Neural crest cell (in vitro differentiated cells): ENCODE data around the gene NHLRC2. TPM values are rescaled to one million over a fixed set of nuclear protein-coding genes. Genes with fewer than 3 reads are reported as not detected.
"Not testable (repeated sequence)": the region's sequence is repeated elsewhere in the genome, so short reads cannot be mapped to it uniquely, and the experiment has no call there.

Source experiments
- DNase-seq: peaks from one replicate; pipeline ENCODE4 v3.0.0; 2021; ENCODE audit warnings: low read depth, mixed read lengths, low spot score
- H3K27ac Mint-ChIP-seq: one replicate; pipeline ENCODE4 v1.8.0; 2021; ENCODE audit warnings: mild to moderate bottlenecking, mixed read lengths; ENCODE audit not compliant: unreplicated experiment
- H3K27me3 Mint-ChIP-seq: 2 replicates; pipeline ENCODE4 v1.8.0; 2021; ENCODE audit warnings: low read depth, mild to moderate bottlenecking, mixed read lengths
- H3K36me3 Mint-ChIP-seq: 2 replicates; pipeline ENCODE4 v1.8.0; 2021; ENCODE audit warnings: low read depth, mild to moderate bottlenecking, mixed read lengths
- H3K4me1 Mint-ChIP-seq: 2 replicates; pipeline ENCODE4 v1.8.0; 2021; ENCODE audit warnings: mixed read lengths
- H3K4me3 Mint-ChIP-seq: one replicate; pipeline ENCODE4 v1.8.0; 2021; ENCODE audit warnings: mild to moderate bottlenecking, mixed read lengths
- H3K9me3 Mint-ChIP-seq: 2 replicates; pipeline ENCODE4 v1.8.0; 2021; ENCODE audit warnings: mixed read lengths
- total RNA-seq: library from RNA; stranded (reverse); gene quantifications from 2 replicates; pipeline ENCODE4 v1.2.1, GENCODE V29; 2021
- TF ChIP-seq, protein P1 (sequence below): fragments of 200-600 bp; sonication (generic); conservative IDR thresholded peaks from 2 replicates; pipeline ENCODE4 v1.5.0; 2021; ENCODE audit warnings: antibody characterized with exemption, mild to moderate bottlenecking

The NHLRC2 gene
- total RNA-seq, 1 donor from 2014 or later, result 58.7 TPM

DNA sequence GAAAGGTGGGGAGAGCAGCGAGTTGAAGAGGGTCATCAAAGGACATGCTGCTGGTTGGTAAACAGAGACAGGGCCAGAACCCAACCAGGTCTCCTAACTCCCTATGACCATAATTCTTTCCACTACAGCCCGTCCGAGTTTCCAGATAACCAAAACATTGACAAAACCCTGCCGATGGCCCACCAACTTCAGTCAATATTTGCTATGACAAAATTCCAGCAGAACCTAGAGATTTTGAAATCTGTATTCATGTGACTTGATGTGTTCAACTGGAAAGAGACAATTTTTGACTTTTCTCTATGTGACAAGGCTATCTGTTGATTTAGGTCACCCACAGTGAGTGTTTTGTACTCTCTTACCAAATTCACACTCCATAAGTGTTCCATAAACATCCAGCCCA, 86.7 kb downstream of the NHLRC2 start:
- no peaks in the 10 kb centered on the region for H3K36me3 Mint-ChIP-seq

DNA sequence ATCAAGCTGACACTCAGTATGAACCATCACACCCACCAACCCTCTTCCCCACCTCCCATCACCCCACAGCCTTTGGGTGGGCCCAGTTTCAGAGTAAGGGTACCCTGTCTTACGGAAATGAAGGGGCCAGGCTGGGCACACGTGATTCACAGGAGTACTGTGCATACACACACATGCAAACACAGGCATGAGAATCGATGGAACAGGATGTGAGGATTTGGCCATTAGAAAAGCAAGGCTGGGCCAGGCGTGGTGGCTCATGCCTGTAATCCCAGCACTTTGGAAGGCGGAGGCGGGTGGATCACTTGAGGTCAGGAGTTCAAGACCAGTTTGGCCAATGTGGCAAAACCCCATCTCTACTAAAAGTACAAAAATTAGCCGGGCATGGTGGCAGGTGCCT, 88.7 kb downstream of the NHLRC2 start:
- H3K27ac Mint-ChIP-seq, H3K4me3 Mint-ChIP-seq, DNase-seq, H3K36me3 Mint-ChIP-seq, H3K9me3 Mint-ChIP-seq, H3K27me3 Mint-ChIP-seq: not testable (repeated sequence)
- peaks cover 12% of the 10 kb centered on the region for H3K4me1 Mint-ChIP-seq

More for the DNA sequence above, 86.7 kb downstream of the NHLRC2 start:
- Mint-ChIP-seq H3K9me3 (peaks cover 2% of the 10 kb centered on the region), H3K27ac (no peak overlapping the region), H3K4me3 (no peak overlapping the region), H3K4me1 (no peaks in the 10 kb centered on the region), H3K27me3 (no peaks in the 10 kb centered on the region)
- no peak for DNase-seq
- TF ChIP-seq, protein P1, sequence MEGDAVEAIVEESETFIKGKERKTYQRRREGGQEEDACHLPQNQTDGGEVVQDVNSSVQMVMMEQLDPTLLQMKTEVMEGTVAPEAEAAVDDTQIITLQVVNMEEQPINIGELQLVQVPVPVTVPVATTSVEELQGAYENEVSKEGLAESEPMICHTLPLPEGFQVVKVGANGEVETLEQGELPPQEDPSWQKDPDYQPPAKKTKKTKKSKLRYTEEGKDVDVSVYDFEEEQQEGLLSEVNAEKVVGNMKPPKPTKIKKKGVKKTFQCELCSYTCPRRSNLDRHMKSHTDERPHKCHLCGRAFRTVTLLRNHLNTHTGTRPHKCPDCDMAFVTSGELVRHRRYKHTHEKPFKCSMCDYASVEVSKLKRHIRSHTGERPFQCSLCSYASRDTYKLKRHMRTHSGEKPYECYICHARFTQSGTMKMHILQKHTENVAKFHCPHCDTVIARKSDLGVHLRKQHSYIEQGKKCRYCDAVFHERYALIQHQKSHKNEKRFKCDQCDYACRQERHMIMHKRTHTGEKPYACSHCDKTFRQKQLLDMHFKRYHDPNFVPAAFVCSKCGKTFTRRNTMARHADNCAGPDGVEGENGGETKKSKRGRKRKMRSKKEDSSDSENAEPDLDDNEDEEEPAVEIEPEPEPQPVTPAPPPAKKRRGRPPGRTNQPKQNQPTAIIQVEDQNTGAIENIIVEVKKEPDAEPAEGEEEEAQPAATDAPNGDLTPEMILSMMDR, result no peak

DNA sequence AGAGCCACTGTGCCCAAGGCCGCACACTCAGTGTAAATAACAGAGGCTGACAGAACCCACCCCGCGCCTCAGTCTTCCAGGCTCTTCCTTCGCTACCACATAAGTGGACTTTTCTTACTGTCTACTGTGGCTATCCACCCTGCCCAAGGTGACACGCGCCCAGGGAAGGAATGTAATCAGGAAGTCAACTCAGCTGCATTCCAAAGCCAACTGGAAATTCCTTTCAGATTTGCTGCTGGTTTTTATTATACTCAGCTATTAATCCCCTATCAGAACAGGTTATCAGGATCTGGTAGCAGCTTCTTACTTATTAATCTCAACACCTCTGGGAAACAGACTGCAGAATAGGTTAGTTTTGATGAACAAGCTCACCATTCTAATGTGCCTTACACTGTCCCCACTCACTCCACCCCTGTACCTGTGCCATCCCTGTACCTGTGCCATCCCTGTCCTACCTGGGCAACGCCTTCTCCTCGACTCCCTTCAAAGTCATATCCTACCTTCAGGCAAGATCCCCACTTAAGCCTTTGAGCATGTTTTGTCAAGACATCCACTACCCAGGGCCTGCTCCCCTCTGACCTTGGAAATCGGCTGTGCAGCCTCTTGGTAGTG, 90.7 kb downstream of the NHLRC2 start:
- Mint-ChIP-seq H3K9me3 (peaks cover 4% of the 10 kb centered on the region), H3K4me1 (peaks cover 12% of the 10 kb centered on the region), H3K36me3 (no peaks in the 10 kb centered on the region), H3K4me3 (no peak overlapping the region), H3K27ac (no peak overlapping the region), H3K27me3 (no peaks in the 10 kb centered on the region)
- TF ChIP-seq, protein P1, result no peak
- DNase-seq, result no peak

DNA sequence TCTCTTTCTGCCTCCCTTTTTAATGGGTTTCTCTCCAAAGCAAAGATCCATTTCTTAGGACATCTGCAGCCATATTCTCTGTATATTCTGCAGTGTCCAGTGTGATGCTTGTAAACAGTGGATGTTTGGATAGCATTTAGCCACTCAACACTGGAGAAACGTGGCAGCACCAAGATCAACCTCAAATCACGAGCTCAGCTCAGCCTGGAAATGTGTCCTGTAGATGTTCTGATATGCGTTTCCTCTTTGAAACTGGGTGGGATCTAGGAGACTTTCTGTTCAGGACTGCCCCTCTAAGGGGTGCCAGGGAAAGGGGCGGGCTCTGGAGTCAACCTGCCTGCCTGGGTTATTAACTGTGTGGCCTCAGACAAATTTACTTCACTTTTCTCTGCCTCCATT, 91.2 kb downstream of the NHLRC2 start:
- Mint-ChIP-seq H3K9me3 (peaks cover 8% of the 10 kb centered on the region), H3K4me3 (no peak overlapping the region), H3K36me3 (no peaks in the 10 kb centered on the region), H3K27me3 (no peaks in the 10 kb centered on the region), H3K4me1 (peaks cover 12% of the 10 kb centered on the region), H3K27ac (no peak overlapping the region)
- no peak for DNase-seq
- TF ChIP-seq, protein P1, result no peak

DNA sequence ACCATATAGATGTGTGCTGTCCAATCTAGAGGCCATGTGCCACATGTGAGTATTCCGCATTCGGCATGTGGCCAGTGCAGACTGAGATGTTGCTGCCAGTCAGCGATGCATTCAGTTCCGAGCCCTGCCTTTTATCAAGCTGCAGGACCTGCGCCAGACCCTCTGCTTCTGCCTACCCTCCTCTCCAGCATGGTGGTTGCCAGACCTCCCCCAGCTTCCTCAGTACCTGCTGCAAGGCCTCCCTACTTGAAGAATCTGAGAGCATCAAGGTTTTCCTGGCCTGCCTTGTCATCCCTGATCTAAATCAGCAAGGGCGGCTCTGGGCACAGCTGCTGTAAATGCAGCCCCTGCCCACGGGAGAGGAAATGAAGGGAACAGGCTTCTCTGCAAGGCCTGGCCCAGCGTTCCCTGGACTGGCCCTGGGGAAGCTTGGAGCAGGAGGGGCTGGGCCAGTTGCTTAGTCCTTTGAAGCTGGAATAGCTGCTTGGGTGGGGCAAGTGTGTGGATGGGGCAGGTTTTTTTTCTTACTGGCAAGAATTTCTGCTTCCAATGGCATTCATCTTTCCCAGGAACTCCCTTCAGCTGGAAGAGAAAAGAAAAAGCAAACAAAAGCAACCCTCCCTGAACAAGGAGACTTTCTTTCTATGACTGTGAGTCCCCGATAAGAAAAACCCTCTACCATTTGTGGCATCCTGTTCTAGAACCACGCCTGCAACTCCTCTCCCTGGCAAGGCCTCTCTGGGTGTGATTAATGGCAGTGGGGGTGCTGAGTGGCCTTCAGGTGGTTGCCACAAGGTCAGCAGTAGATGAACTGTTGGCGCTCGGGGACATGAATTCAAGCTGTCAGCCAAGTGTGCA, 93.0 kb downstream of the NHLRC2 start:
- Mint-ChIP-seq H3K36me3 (no peaks in the 10 kb centered on the region), H3K4me3 (no peak overlapping the region), H3K27ac (no peak overlapping the region), H3K27me3 (no peaks in the 10 kb centered on the region), H3K9me3 (peaks cover 6% of the 10 kb centered on the region), H3K4me1 (peaks cover 12% of the 10 kb centered on the region)
- TF ChIP-seq, protein P1, result no peak
- DNase-seq, result no peak

DNA sequence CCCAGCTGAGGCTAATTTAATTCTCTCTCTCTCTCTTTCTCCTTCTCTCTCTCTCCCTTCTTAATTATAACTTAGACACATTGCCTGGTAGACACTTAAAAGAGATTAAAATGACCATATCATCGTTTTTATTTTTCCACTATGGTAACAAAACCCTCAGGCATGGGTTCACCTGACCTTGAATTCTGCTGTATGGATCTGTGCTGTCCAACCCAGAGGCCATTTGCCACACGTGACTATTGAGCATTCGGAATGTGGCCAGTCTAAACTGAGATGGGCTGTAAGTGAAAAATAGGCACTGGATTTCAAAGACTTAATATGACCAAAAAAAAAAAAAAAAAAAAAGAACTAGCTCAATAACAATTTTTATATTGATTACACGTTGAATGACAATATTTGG, 93.6 kb downstream of the NHLRC2 start:
- H3K36me3 Mint-ChIP-seq, result no peaks in the 10 kb centered on the region
- no peak for DNase-seq
- peaks cover 12% of the 10 kb centered on the region for H3K4me1 Mint-ChIP-seq
- H3K27me3 Mint-ChIP-seq, result no peaks in the 10 kb centered on the region
- H3K27ac Mint-ChIP-seq, result no peak overlapping the region
- TF ChIP-seq, protein P1, result no peak
- no peak overlapping the region for H3K4me3 Mint-ChIP-seq
- peaks cover 6% of the 10 kb centered on the region for H3K9me3 Mint-ChIP-seq
